Activated T-helper 9 cell treated with anti-CD3 and anti-CD28 coated beads, Interleukin-2, amount 50 U/mL, for 16 hours (primary cell): ENCODE data around the gene MRPS21.
"Not testable (repeated sequence)": the region's sequence is repeated elsewhere in the genome, so short reads cannot be mapped to it uniquely, and the experiment has no call there.

Experiments used
- DNase-seq: peaks from one replicate; pipeline ENCODE4 v3.0.0-alpha.2; 2020; ENCODE audit warnings: low read depth

MRPS21 gene

GRCh38 chr1:150281758-150282557 is 11.7 kb upstream of the MRPS21 start, which contains the start of gene CIART:
CIART (plus strand) TSS chr1:150282554; CDS start chr1:150283268, 714 bp downstream.
- peak; percentile 70 for DNase-seq

GRCh38 chr1:150282558-150282958 is 11.1 kb upstream of the MRPS21 start:
- no peak for DNase-seq

- DNase-seq: no peak
Observed at GRCh38 chr1:150283260-150283659, 10.4 kb upstream of the MRPS21 start.

- no peak for DNase-seq
Observed at GRCh38 chr1:150288382-150288781, 5.3 kb upstream of the MRPS21 start.

GRCh38 chr1:150288822-150289221 is 4.8 kb upstream of the MRPS21 start:
- DNase-seq: no peak

GRCh38 chr1:150295476-150295875 is 1.8 kb downstream of the MRPS21 start:
- DNase-seq: no peak

- DNase-seq: no peak
Observed at GRCh38 chr1:150299716-150300115, 6.1 kb downstream of the MRPS21 start.

GRCh38 chr1:150302338-150302737 is 8.7 kb downstream of the MRPS21 start:
- DNase-seq: no peak

GRCh38 chr1:150302902-150303301 is 9.2 kb downstream of the MRPS21 start:
- no peak for DNase-seq

- not testable (repeated sequence) for DNase-seq
Observed at GRCh38 chr1:150308585-150308984, 14.9 kb downstream of the MRPS21 start.

GRCh38 chr1:150309758-150310508 is 16.3 kb downstream of the MRPS21 start:
- no peak for DNase-seq

GRCh38 chr1:150311762-150312161 is 18.1 kb downstream of the MRPS21 start:
- DNase-seq: no peak

GRCh38 chr1:150314691-150315090 is 21.0 kb downstream of the MRPS21 start:
- not testable (repeated sequence) for DNase-seq

- no peak for DNase-seq
Observed at GRCh38 chr1:150320667-150320978, 27.0 kb downstream of the MRPS21 start.

GRCh38 chr1:150321826-150322166 is 28.1 kb downstream of the MRPS21 start:
- DNase-seq: no peak

GRCh38 chr1:150322310-150322709 is 28.6 kb downstream of the MRPS21 start:
- no peak for DNase-seq

GRCh38 chr1:150332651-150333290 is 39.1 kb downstream of the MRPS21 start:
- no peak for DNase-seq

- DNase-seq: no peak
Observed at GRCh38 chr1:150346316-150346715, 52.7 kb downstream of the MRPS21 start.

- no peak for DNase-seq
Observed at GRCh38 chr1:150352866-150353265, 59.2 kb downstream of the MRPS21 start.
